Natural killer cell treated with Interleukin-12 subunit alpha and Interleukin-12 subunit beta and Interleukin-15 and Interleukin-18, amount 100 ng/mL, for 72 hours (primary cell): ENCODE data around the gene CEACAM20. TPM values are rescaled to one million over a fixed set of nuclear protein-coding genes. Genes with fewer than 3 reads are reported as not detected.
"Not testable (repeated sequence)": the region's sequence is repeated elsewhere in the genome, so short reads cannot be mapped to it uniquely, and the experiment has no call there.

ENCODE experiments used
- ATAC-seq, 2 donors: fragments of 150-1000 bp; cut with Tn5 transposase in 1 of 2; sonication (Bioruptor Pico), chemical (Tn5 transposase) in 1 of 2; 2 replicates each; pipeline ENCODE4 v1.10.0; 2021
- DNase-seq: peaks from one replicate; pipeline ENCODE4 v3.0.0; 2022; ENCODE audit warnings: low spot score
- H3K27ac Mint-ChIP-seq, 2 donors: 1 replicate in 1 of 2; 2 replicates in 1 of 2; pipeline ENCODE4 v1.8.0; 2022; ENCODE audit warnings: mixed read lengths in 2 of 2, mild to moderate bottlenecking in 1 of 2, moderate library complexity in 1 of 2
- H3K27me3 Mint-ChIP-seq, 2 donors: 1 replicate in 1 of 2; 2 replicates in 1 of 2; pipeline ENCODE4 v1.8.0; 2022; ENCODE audit warnings: mixed read lengths in 2 of 2
- H3K36me3 Mint-ChIP-seq: one replicate; pipeline ENCODE4 v1.8.0; 2022; ENCODE audit warnings: mixed read lengths
- H3K4me1 Mint-ChIP-seq, 2 donors: 1 replicate in 1 of 2; 2 replicates in 1 of 2; pipeline ENCODE4 v1.8.0; 2022; ENCODE audit warnings: low read depth in 2 of 2, mixed read lengths in 2 of 2, mild to moderate bottlenecking in 1 of 2
- H3K4me3 Mint-ChIP-seq: one replicate; pipeline ENCODE4 v1.8.0; 2022; ENCODE audit warnings: mixed read lengths
- H3K9me3 Mint-ChIP-seq: 2 replicates; pipeline ENCODE4 v1.8.0; 2022; ENCODE audit warnings: mixed read lengths
- total RNA-seq, 2 donors: library from RNA; stranded (reverse); gene quantifications; one replicate each; pipeline ENCODE4 v1.2.3, GENCODE V29; 2022

CEACAM20 gene
- total RNA-seq, 2 donors from 2014 or later, result not detected

- H3K4me3 Mint-ChIP-seq, H3K27ac Mint-ChIP-seq, ATAC-seq, H3K4me1 Mint-ChIP-seq, H3K36me3 Mint-ChIP-seq, H3K9me3 Mint-ChIP-seq, DNase-seq: not testable (repeated sequence)
- H3K27me3 Mint-ChIP-seq, result peaks cover 24 to 35% of the 10 kb centered on the region in 2 donors
Measured at GRCh38 chr19:44563086-44563655, 33.7 kb upstream of the CEACAM20 start.

- Mint-ChIP-seq H3K36me3 (no peaks in the 10 kb centered on the region), H3K27ac (no peak overlapping the region), H3K27me3 (peaks cover 21 to 31% of the 10 kb centered on the region in 2 donors), H3K4me1 (no peaks in the 10 kb centered on the region), H3K9me3 (peaks cover 3% of the 10 kb centered on the region), H3K4me3 (no peak overlapping the region)
- DNase-seq, result no peak
- ATAC-seq, result no peak
Measured at GRCh38 chr19:44557933-44558332, 28.5 kb upstream of the CEACAM20 start.

GRCh38 chr19:44554641-44555246, 25.3 kb upstream of the CEACAM20 start:
- Mint-ChIP-seq H3K36me3 (no peaks in the 10 kb centered on the region), H3K9me3 (peaks cover 3% of the 10 kb centered on the region), H3K27me3 (peaks cover 14% of the 10 kb centered on the region in 2 donors), H3K27ac (no peak overlapping the region), H3K4me3 (no peak overlapping the region), H3K4me1 (no peaks in the 10 kb centered on the region)
- DNase-seq (no peak), ATAC-seq (no peak)

- Mint-ChIP-seq H3K9me3 (peaks cover 3% of the 10 kb centered on the region), H3K27ac (no peak overlapping the region), H3K4me3 (no peak overlapping the region)
Measured at GRCh38 chr19:44553478-44554171, 24.1 kb upstream of the CEACAM20 start.

GRCh38 chr19:44552324-44552723, 22.8 kb upstream of the CEACAM20 start:
- ATAC-seq, result peak in 1 of 2 donors; percentile 64
- peaks cover 23 to 29% of the 10 kb centered on the region in 2 donors for H3K27me3 Mint-ChIP-seq
- peak; percentile 62 for DNase-seq
- H3K4me3 Mint-ChIP-seq, result no peak overlapping the region
- H3K27ac Mint-ChIP-seq, result no peak overlapping the region
- H3K4me1 Mint-ChIP-seq, result no peaks in the 10 kb centered on the region
- no peaks in the 10 kb centered on the region for H3K36me3 Mint-ChIP-seq
- peaks cover 3% of the 10 kb centered on the region for H3K9me3 Mint-ChIP-seq

More at GRCh38 chr19:44553478-44554171, 24.1 kb upstream of the CEACAM20 start:
- H3K36me3 Mint-ChIP-seq, result no peaks in the 10 kb centered on the region
- ATAC-seq (no peak), DNase-seq (no peak)
- H3K4me1 Mint-ChIP-seq, result no peaks in the 10 kb centered on the region
- peaks cover 19 to 22% of the 10 kb centered on the region in 2 donors for H3K27me3 Mint-ChIP-seq

GRCh38 chr19:44551850-44552249, 22.4 kb upstream of the CEACAM20 start:
- DNase-seq (no peak), ATAC-seq (no peak)
- Mint-ChIP-seq H3K4me3 (no peak overlapping the region), H3K27ac (no peak overlapping the region), H3K36me3 (no peaks in the 10 kb centered on the region), H3K27me3 (peaks cover 23 to 29% of the 10 kb centered on the region in 2 donors), H3K9me3 (peaks cover 3% of the 10 kb centered on the region), H3K4me1 (no peaks in the 10 kb centered on the region)

- H3K9me3 Mint-ChIP-seq, H3K4me3 Mint-ChIP-seq, H3K4me1 Mint-ChIP-seq, DNase-seq, ATAC-seq, H3K27ac Mint-ChIP-seq, H3K36me3 Mint-ChIP-seq: not testable (repeated sequence)
- peaks cover 20 to 29% of the 10 kb centered on the region in 2 donors for H3K27me3 Mint-ChIP-seq
Measured at GRCh38 chr19:44550976-44551375, 21.5 kb upstream of the CEACAM20 start.

- ATAC-seq, result no peak
- peaks cover under 1% of the 10 kb centered on the region for H3K36me3 Mint-ChIP-seq
- H3K4me3 Mint-ChIP-seq, result no peak overlapping the region
- no peak for DNase-seq
- H3K4me1 Mint-ChIP-seq, result no peaks in the 10 kb centered on the region
- peaks cover 18 to 29% of the 10 kb centered on the region in 2 donors for H3K27me3 Mint-ChIP-seq
- peaks cover 3% of the 10 kb centered on the region for H3K9me3 Mint-ChIP-seq
- no peak overlapping the region for H3K27ac Mint-ChIP-seq
Measured at GRCh38 chr19:44549507-44549906, 20.0 kb upstream of the CEACAM20 start.

- Mint-ChIP-seq H3K9me3 (peaks cover 8% of the 10 kb centered on the region), H3K4me3 (no peak overlapping the region), H3K36me3 (peaks cover 4% of the 10 kb centered on the region), H3K27me3 (peaks cover 20 to 30% of the 10 kb centered on the region in 2 donors), H3K27ac (no peak overlapping the region), H3K4me1 (no peaks in the 10 kb centered on the region)
- ATAC-seq, result no peak
- DNase-seq, result no peak
Measured at GRCh38 chr19:44548736-44549135, 19.3 kb upstream of the CEACAM20 start.

- peaks cover 24 to 26% of the 10 kb centered on the region in 2 donors for H3K27me3 Mint-ChIP-seq
- DNase-seq, result no peak
- peaks cover 6% of the 10 kb centered on the region for H3K9me3 Mint-ChIP-seq
- no peak for ATAC-seq
- no peak overlapping the region for H3K4me3 Mint-ChIP-seq
- peaks cover 4% of the 10 kb centered on the region for H3K36me3 Mint-ChIP-seq
- no peak overlapping the region for H3K27ac Mint-ChIP-seq
- no peaks in the 10 kb centered on the region for H3K4me1 Mint-ChIP-seq
Measured at GRCh38 chr19:44544031-44544430, 14.6 kb upstream of the CEACAM20 start.

- Mint-ChIP-seq H3K27ac (no peak overlapping the region), H3K4me1 (no peaks in the 10 kb centered on the region), H3K9me3 (peaks cover 6% of the 10 kb centered on the region), H3K27me3 (peaks cover 16 to 23% of the 10 kb centered on the region in 2 donors), H3K36me3 (peaks cover 4% of the 10 kb centered on the region), H3K4me3 (no peak overlapping the region)
- ATAC-seq (no peak), DNase-seq (no peak)
Measured at GRCh38 chr19:44542671-44543070, 13.2 kb upstream of the CEACAM20 start.

- H3K4me3 Mint-ChIP-seq, result no peak overlapping the region
- H3K36me3 Mint-ChIP-seq, result peaks cover 4% of the 10 kb centered on the region
- no peaks in the 10 kb centered on the region for H3K4me1 Mint-ChIP-seq
- DNase-seq (no peak), ATAC-seq (no peak)
- no peak overlapping the region for H3K27ac Mint-ChIP-seq
- H3K9me3 Mint-ChIP-seq, result peaks cover 9% of the 10 kb centered on the region
- peaks cover 23% of the 10 kb centered on the region in 2 donors for H3K27me3 Mint-ChIP-seq
Measured at GRCh38 chr19:44540736-44541135, 11.3 kb upstream of the CEACAM20 start.

- DNase-seq (no peak), ATAC-seq (no peak)
- H3K36me3 Mint-ChIP-seq, result peaks cover 4% of the 10 kb centered on the region
- peaks cover 12% of the 10 kb centered on the region for H3K9me3 Mint-ChIP-seq
- H3K4me3 Mint-ChIP-seq, result no peak overlapping the region
- no peak overlapping the region for H3K27ac Mint-ChIP-seq
- peaks cover 27 to 28% of the 10 kb centered on the region in 2 donors for H3K27me3 Mint-ChIP-seq
- H3K4me1 Mint-ChIP-seq, result no peaks in the 10 kb centered on the region
Measured at GRCh38 chr19:44539991-44540390, 10.5 kb upstream of the CEACAM20 start.

- H3K4me1 Mint-ChIP-seq, result no peaks in the 10 kb centered on the region
- H3K27me3 Mint-ChIP-seq, result peaks cover 24 to 28% of the 10 kb centered on the region in 2 donors
- H3K9me3 Mint-ChIP-seq, result peaks cover 12% of the 10 kb centered on the region
- ATAC-seq (no peak), DNase-seq (no peak)
- no peak overlapping the region for H3K27ac Mint-ChIP-seq
- H3K4me3 Mint-ChIP-seq, result no peak overlapping the region
- peaks cover 2% of the 10 kb centered on the region for H3K36me3 Mint-ChIP-seq
Measured at GRCh38 chr19:44539236-44539826, 9.9 kb upstream of the CEACAM20 start.
